ENCODE results near the gene RAF1. TPM values are rescaled to one million over a fixed set of nuclear protein-coding genes. Genes with fewer than 3 reads are reported as not detected.

The RAF1 gene
- total and polyA plus RNA-seq, 2 of the 8 experiments (the other 6 are each of a cell fraction or from before 2014, with no cell fraction given), result 103 to 118 TPM

- Histone ChIP-seq H4K20me1 (replicated peaks in 1 of 2; ENCODE audit: control insufficient read depth in 1 of 2, insufficient read depth in 2 of 2, low read length in 2 of 2) (peaks cover 4 to 32% of the 10 kb centered on the region in 2 experiments), H2AK5ac (ENCODE audit: low read depth, low read length) (no peak overlapping the region), H3K27me3 (replicated peaks in 1 of 4; ENCODE audit: control insufficient read depth in 3 of 4, extremely low read depth in 1 of 4, insufficient read depth in 3 of 4, low read length in 3 of 4) (no peaks in the 10 kb centered on the region), H2BK20ac (ENCODE audit: low read length) (no peak overlapping the region), H3K4me1 (replicated peaks in 1 of 4; ENCODE audit: control insufficient read depth in 3 of 4, insufficient read depth in 4 of 4, low read length in 3 of 4) (peaks cover 0 to 9% (median 4%) of the 10 kb centered on the region in 4 experiments; a peak in 4 of 7 replicates), H2BK5ac (ENCODE audit: low read depth, low read length) (no peak overlapping the region), H3K14ac (ENCODE audit: insufficient read length) (no peak overlapping the region), H3K4me2 (ENCODE audit: insufficient read depth in 1 of 2, low read depth in 2 of 2, low read length in 2 of 2) (0 out of 4 replicates have a peak overlapping the region, but pooled peaks of 1 of the 2 experiments have one; percentile 13), H4K8ac (ENCODE audit: extremely low read depth, insufficient read depth, low read length) (no peak overlapping the region), H2BK120ac (replicated peaks; ENCODE audit: low read depth, low read length) (no peak overlapping the region), H3K18ac (ENCODE audit: extremely low read depth, low read length) (no peak overlapping the region), H3K9ac (replicated peaks in 1 of 4; ENCODE audit: extremely low read depth in 1 of 4, low read depth in 3 of 4, low read length in 3 of 4) (no peak overlapping the region; a peak in 1 of 7 replicates), H3K79me1 (ENCODE audit: low read depth, low read length) (peaks cover 9% of the 10 kb centered on the region), H3K23ac (ENCODE audit: insufficient read length) (no peak overlapping the region), H4K5ac (ENCODE audit: insufficient read length, low read depth, low read length) (no peak overlapping the region), H2BK12ac (ENCODE audit: low read depth, low read length) (no peak overlapping the region), H3K4ac (replicated peaks; ENCODE audit: insufficient read length, low read depth, low read length) (no peak overlapping the region), H3K4me3 (ENCODE audit: extremely low read depth in 1 of 4, insufficient read depth in 2 of 4, low read depth in 3 of 4, low read length in 4 of 4) (no peak overlapping the region), H2AFZ (ENCODE audit: low read length) (no peak overlapping the region), H3K27ac (ENCODE audit: low read depth, low read length) (no peak overlapping the region), H2BK15ac (ENCODE audit: low read length) (no peak overlapping the region), H4K91ac (replicated peaks; ENCODE audit: insufficient read length, low read length) (no peak overlapping the region), H3K56ac (replicated peaks; ENCODE audit: insufficient read length, low read depth, low read length) (no peak overlapping the region), H3K36me3 (ENCODE audit: control insufficient read depth in 2 of 4, insufficient read depth in 4 of 4, low read length in 3 of 4) (no peaks in the 10 kb centered on the region), H3K9me3 (ENCODE audit: insufficient read depth in 2 of 2, low read depth in 1 of 2, low read length in 1 of 2) (no peaks in the 10 kb centered on the region), H3K23me2 (ENCODE audit: low read depth, low read length) (peaks cover 7% of the 10 kb centered on the region), H3K79me2 (ENCODE audit: control insufficient read depth in 1 of 2, insufficient read depth in 2 of 2, low read length in 2 of 2) (peaks cover 21 to 82% of the 10 kb centered on the region in 2 experiments)
- 93% methylated on average over 5 of the region's 5 CpGs; no CpG with 5 or more reads in 1 of the 2 experiments for WGBS, 2 experiments (ENCODE audit: extremely low coverage in 1 of 2, insufficient coverage in 1 of 2, insufficient read length in 1 of 2, insufficient replicate concordance in 2 of 2, low coverage in 1 of 2, low lambda C conversion rate in 2 of 2, missing lambda C conversion rate in 1 of 2)
- CTCF ChIA-PET (ENCODE audit: partially characterized antibody), result interaction anchor here (1.3 to 2.1 kb wide), 2 partner anchors 17 to 18 kb away, joined by 4 to 8 read pairs; no protein-coding TSS in a partner anchor
- FAIRE-seq (no peak), DNase-seq (ENCODE audit: low read depth in 1 of 2, low spot score in 2 of 2) (no peak)
- POLR2A ChIA-PET (ENCODE audit: partially characterized antibody), result interaction anchor here (0.6 to 1.3 kb wide), 3 partner anchors 18 to 417 kb away, joined by 3 to 4 read pairs (median 3); partner anchors contain the start of gene RAF1
- TF ChIP-seq ZNF274 (IDR thresholded peaks at IDR 0.05; ENCODE audit: borderline replicate concordance, extremely low read depth, low read length) (no peak), EGR1 (IDR thresholded peaks at IDR 0.05; ENCODE audit: borderline replicate concordance, low read depth, low read length) (no peak), SRF (IDR thresholded peaks at IDR 0.05; ENCODE audit: low read depth, low read length) (no peak), MAX (IDR thresholded peaks at IDR 0.05) (no peak), CREB1 (IDR thresholded peaks at IDR 0.05) (no peak), HDAC6 (IDR thresholded peaks at IDR 0.05; ENCODE audit: low read depth, low read length) (no peak), POU5F1 (IDR thresholded peaks at IDR 0.05; ENCODE audit: low read depth, low read length) (no peak), SIRT6 (IDR thresholded peaks at IDR 0.05; ENCODE audit: low read length) (no peak), SP1 (IDR thresholded peaks at IDR 0.05; ENCODE audit: low read depth, low read length) (no peak), USF2 (IDR thresholded peaks at IDR 0.05; ENCODE audit: low read length) (no peak), CBX8 (IDR thresholded peaks at IDR 0.05; ENCODE audit: borderline replicate concordance, low read depth, low read length) (no peak), NRF1 (IDR thresholded peaks at IDR 0.05; ENCODE audit: low read depth, low read length) (no peak), SP2 (IDR thresholded peaks at IDR 0.05; ENCODE audit: low read length) (no peak)
Measured at GRCh38 chr3:12560505-12561190, 103.3 kb downstream of the RAF1 start.
